HG03520 (cell line): ENCODE data around the gene FKBP10.
"Not testable (repeated sequence)": the region's sequence is repeated elsewhere in the genome, so short reads cannot be mapped to it uniquely, and the experiment has no call there.

ENCODE experiments used
- ATAC-seq: cut with Tn5 transposase; IDR thresholded peaks from one replicate; pipeline ENCODE4 v1.9.1; 2021; ENCODE audit warnings: mild to moderate bottlenecking, moderate library complexity; ENCODE audit not compliant: unreplicated experiment

FKBP10 gene

GRCh38 chr17:41810659-41811548, 1.9 kb upstream of the FKBP10 start:
- ATAC-seq, result no peak

GRCh38 chr17:41811549-41812380, 1.0 kb upstream of the FKBP10 start, which contains the start of gene P3H4:
TSS of gene P3H4 (minus strand) at chr17:41811949. CDS start at chr17:41811915, 34 bp downstream.
- ATAC-seq, result no peak

GRCh38 chr17:41813152-41813680, 412 bp downstream of the FKBP10 start:
- ATAC-seq, result no peak

- no peak for ATAC-seq
Measured at GRCh38 chr17:41813699-41814124, 908 bp downstream of the FKBP10 start.

GRCh38 chr17:41814195-41814594, 1.4 kb downstream of the FKBP10 start:
- ATAC-seq, result no peak

GRCh38 chr17:41816637-41817320, 4.0 kb downstream of the FKBP10 start:
- ATAC-seq, result no peak

- ATAC-seq, result no peak
Measured at GRCh38 chr17:41818024-41818423, 5.2 kb downstream of the FKBP10 start.

GRCh38 chr17:41821776-41822175, 9.0 kb downstream of the FKBP10 start:
- ATAC-seq, result no peak

- no peak for ATAC-seq
Measured at GRCh38 chr17:41822216-41823140, 9.7 kb downstream of the FKBP10 start.

- ATAC-seq, result no peak
Measured at GRCh38 chr17:41823141-41823524, 10.3 kb downstream of the FKBP10 start.

- no peak for ATAC-seq
Measured at GRCh38 chr17:41823580-41823979, 10.8 kb downstream of the FKBP10 start.

- ATAC-seq, result no peak
Measured at GRCh38 chr17:41824086-41824485, 11.3 kb downstream of the FKBP10 start.

- no peak for ATAC-seq
Measured at GRCh38 chr17:41825175-41825845, 12.5 kb downstream of the FKBP10 start.

GRCh38 chr17:41829961-41830360, 17.2 kb downstream of the FKBP10 start:
- ATAC-seq, result not testable (repeated sequence)

- no peak for ATAC-seq
Measured at GRCh38 chr17:41835214-41835799, 22.5 kb downstream of the FKBP10 start.

- ATAC-seq, result no peak
Measured at GRCh38 chr17:41835800-41836549, 23.2 kb downstream of the FKBP10 start, which contains the start of gene NT5C3B. TSS of gene NT5C3B (minus strand) at chr17:41836232. CDS start at chr17:41836193, 39 bp downstream.

GRCh38 chr17:41836550-41837196, 23.9 kb downstream of the FKBP10 start:
- no peak for ATAC-seq
